Measurements from ENCODE around the gene HES2.

Gene HES2

GRCh38 chr1:6467224-6467623 is 47.5 kb upstream of the HES2 start:
- TF ChIP-seq PPARA (CRISPR knock-in tag; IDR thresholded peaks at IDR 0.05; ENCODE audit: borderline replicate concordance) (no peak), ZNF565 (CRISPR knock-in tag; conservative IDR thresholded peaks at IDR 0.05; ENCODE audit: low read depth) (no peak), TCF4 (CRISPR knock-in tag; IDR thresholded peaks at IDR 0.05; ENCODE audit: borderline replicate concordance) (no peak), CSRNP3 (CRISPR knock-in tag; IDR thresholded peaks at IDR 0.05) (no peak)
- no peak for ATAC-seq

GRCh38 chr1:6466751-6467150 is 47.0 kb upstream of the HES2 start:
- no peak for TF ChIP-seq ZNF70 (CRISPR knock-in tag; IDR thresholded peaks at IDR 0.05)
- no peak for TF ChIP-seq CSRNP3 (CRISPR knock-in tag; IDR thresholded peaks at IDR 0.05)
- TF ChIP-seq, protein P1, sequence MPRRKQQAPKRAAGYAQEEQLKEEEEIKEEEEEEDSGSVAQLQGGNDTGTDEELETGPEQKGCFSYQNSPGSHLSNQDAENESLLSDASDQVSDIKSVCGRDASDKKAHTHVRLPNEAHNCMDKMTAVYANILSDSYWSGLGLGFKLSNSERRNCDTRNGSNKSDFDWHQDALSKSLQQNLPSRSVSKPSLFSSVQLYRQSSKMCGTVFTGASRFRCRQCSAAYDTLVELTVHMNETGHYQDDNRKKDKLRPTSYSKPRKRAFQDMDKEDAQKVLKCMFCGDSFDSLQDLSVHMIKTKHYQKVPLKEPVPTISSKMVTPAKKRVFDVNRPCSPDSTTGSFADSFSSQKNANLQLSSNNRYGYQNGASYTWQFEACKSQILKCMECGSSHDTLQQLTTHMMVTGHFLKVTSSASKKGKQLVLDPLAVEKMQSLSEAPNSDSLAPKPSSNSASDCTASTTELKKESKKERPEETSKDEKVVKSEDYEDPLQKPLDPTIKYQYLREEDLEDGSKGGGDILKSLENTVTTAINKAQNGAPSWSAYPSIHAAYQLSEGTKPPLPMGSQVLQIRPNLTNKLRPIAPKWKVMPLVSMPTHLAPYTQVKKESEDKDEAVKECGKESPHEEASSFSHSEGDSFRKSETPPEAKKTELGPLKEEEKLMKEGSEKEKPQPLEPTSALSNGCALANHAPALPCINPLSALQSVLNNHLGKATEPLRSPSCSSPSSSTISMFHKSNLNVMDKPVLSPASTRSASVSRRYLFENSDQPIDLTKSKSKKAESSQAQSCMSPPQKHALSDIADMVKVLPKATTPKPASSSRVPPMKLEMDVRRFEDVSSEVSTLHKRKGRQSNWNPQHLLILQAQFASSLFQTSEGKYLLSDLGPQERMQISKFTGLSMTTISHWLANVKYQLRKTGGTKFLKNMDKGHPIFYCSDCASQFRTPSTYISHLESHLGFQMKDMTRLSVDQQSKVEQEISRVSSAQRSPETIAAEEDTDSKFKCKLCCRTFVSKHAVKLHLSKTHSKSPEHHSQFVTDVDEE (CRISPR knock-in tag; IDR thresholded peaks at IDR 0.05) = no peak
- no peak for TF ChIP-seq ZC3H10 (CRISPR knock-in tag; IDR thresholded peaks at IDR 0.05)
- no peak for TF ChIP-seq OSR1 (CRISPR knock-in tag; IDR thresholded peaks at IDR 0.05)
- TF ChIP-seq SNAI2 (CRISPR knock-in tag; IDR thresholded peaks at IDR 0.05) = no peak
- TF ChIP-seq CREB5 (CRISPR knock-in tag; IDR thresholded peaks at IDR 0.05; ENCODE audit: low read depth) = no peak
- TF ChIP-seq ZFP3 (CRISPR knock-in tag; IDR thresholded peaks at IDR 0.05) = no peak
- no peak for TF ChIP-seq PATZ1 (CRISPR knock-in tag; IDR thresholded peaks at IDR 0.05; ENCODE audit: borderline replicate concordance)
- TF ChIP-seq, protein P2, sequence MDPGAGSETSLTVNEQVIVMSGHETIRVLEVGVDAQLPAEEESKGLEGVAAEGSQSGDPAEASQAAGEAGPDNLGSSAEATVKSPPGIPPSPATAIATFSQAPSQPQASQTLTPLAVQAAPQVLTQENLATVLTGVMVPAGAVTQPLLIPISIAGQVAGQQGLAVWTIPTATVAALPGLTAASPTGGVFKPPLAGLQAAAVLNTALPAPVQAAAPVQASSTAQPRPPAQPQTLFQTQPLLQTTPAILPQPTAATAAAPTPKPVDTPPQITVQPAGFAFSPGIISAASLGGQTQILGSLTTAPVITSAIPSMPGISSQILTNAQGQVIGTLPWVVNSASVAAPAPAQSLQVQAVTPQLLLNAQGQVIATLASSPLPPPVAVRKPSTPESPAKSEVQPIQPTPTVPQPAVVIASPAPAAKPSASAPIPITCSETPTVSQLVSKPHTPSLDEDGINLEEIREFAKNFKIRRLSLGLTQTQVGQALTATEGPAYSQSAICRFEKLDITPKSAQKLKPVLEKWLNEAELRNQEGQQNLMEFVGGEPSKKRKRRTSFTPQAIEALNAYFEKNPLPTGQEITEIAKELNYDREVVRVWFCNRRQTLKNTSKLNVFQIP (CRISPR knock-in tag; IDR thresholded peaks at IDR 0.05; ENCODE audit: borderline replicate concordance, low read depth) = no peak
- no peak for TF ChIP-seq ESRRG (CRISPR knock-in tag; IDR thresholded peaks at IDR 0.05)
- no peak for ATAC-seq

GRCh38 chr1:6466023-6466422 is 46.3 kb upstream of the HES2 start, which contains the start of gene TNFRSF25:
TNFRSF25 (minus strand) TSS chr1:6466173; CDS start chr1:6466107, 66 bp downstream.
- ATAC-seq = no peak
- no peak for TF ChIP-seq ARNTL (CRISPR knock-in tag; IDR thresholded peaks at IDR 0.05; ENCODE audit: borderline replicate concordance, low read depth)
- TF ChIP-seq TCF4 (CRISPR knock-in tag; IDR thresholded peaks at IDR 0.05; ENCODE audit: borderline replicate concordance) = no peak
- TF ChIP-seq, protein P2 (CRISPR knock-in tag; IDR thresholded peaks at IDR 0.05; ENCODE audit: borderline replicate concordance, low read depth) = no peak
- TF ChIP-seq ISL1 (CRISPR knock-in tag; IDR thresholded peaks at IDR 0.05) = no peak
- no peak for TF ChIP-seq CSDC2 (CRISPR knock-in tag; IDR thresholded peaks at IDR 0.05)
- no peak for TF ChIP-seq BACH2 (CRISPR knock-in tag; IDR thresholded peaks at IDR 0.05; ENCODE audit: borderline replicate concordance)
- no peak for TF ChIP-seq ZNF8 (CRISPR knock-in tag; IDR thresholded peaks at IDR 0.05)
- TF ChIP-seq ZC3H10 (CRISPR knock-in tag; IDR thresholded peaks at IDR 0.05) = no peak
- TF ChIP-seq SNAI2 (CRISPR knock-in tag; IDR thresholded peaks at IDR 0.05) = no peak
- TF ChIP-seq PPARA (CRISPR knock-in tag; IDR thresholded peaks at IDR 0.05; ENCODE audit: borderline replicate concordance) = no peak
- no peak for TF ChIP-seq ZFP3 (CRISPR knock-in tag; IDR thresholded peaks at IDR 0.05)
- no peak for TF ChIP-seq TOX (CRISPR knock-in tag; IDR thresholded peaks at IDR 0.05; ENCODE audit: borderline replicate concordance)
- no peak for TF ChIP-seq RARB (CRISPR knock-in tag; IDR thresholded peaks at IDR 0.05)
- TF ChIP-seq ZNF70 (CRISPR knock-in tag; IDR thresholded peaks at IDR 0.05) = no peak
- TF ChIP-seq CSRNP3 (CRISPR knock-in tag; IDR thresholded peaks at IDR 0.05) = no peak
- no peak for TF ChIP-seq ZNF565 (CRISPR knock-in tag; conservative IDR thresholded peaks at IDR 0.05; ENCODE audit: low read depth)
- no peak for TF ChIP-seq PATZ1 (CRISPR knock-in tag; IDR thresholded peaks at IDR 0.05; ENCODE audit: borderline replicate concordance)

Measured in SK-N-SH treated with all-trans-retinoic acid at 6 μM for 48 hours (cell line).